MCF 10A (cell line): ENCODE data around the gene ARHGAP28. TPM values are rescaled to one million over a fixed set of nuclear protein-coding genes. Genes with fewer than 3 reads are reported as not detected.

Source experiments
- BruUV-seq: library from RNA; stranded (reverse); fragments of 400-500 nt; replicated peaks from 2 replicates; lab custom pipeline; 2021; lab: Mats Ljungman, UMichigan
- CTCF ChIA-PET: fragments of 300-600 bp; sonication (Branson Sonifier 250); formaldehyde crosslinking; extraction: SDS; loops from one replicate; lab custom pipeline; 2021; ENCODE audit warnings: antibody characterized with exemption, inconsistent platforms; lab: Yijun Ruan, JAX
- POLR2A ChIA-PET: fragments of 300-600, 350-650 bp; sonication (Branson Sonifier 250); formaldehyde crosslinking; extraction: SDS; loops from one replicate; lab custom pipeline; 2020; ENCODE audit warnings: antibody characterized with exemption, inconsistent platforms; lab: Yijun Ruan, JAX
- DNase-seq: peaks from one replicate; pipeline ENCODE4 v3.0.0-alpha.2; 2018; ENCODE audit not compliant: unreplicated experiment
- H3K27ac Mint-ChIP-seq: one replicate; pipeline ENCODE4 v1.8.0; 2022; ENCODE audit warnings: mild to moderate bottlenecking, low read depth, mixed read lengths; ENCODE audit not compliant: unreplicated experiment
- H3K27me3 Mint-ChIP-seq: one replicate; pipeline ENCODE4 v1.8.0; 2022; ENCODE audit warnings: mixed read lengths; ENCODE audit not compliant: insufficient read depth, unreplicated experiment
- H3K36me3 Mint-ChIP-seq: one replicate; pipeline ENCODE4 v1.8.0; 2022; ENCODE audit warnings: mild to moderate bottlenecking, moderate library complexity, mixed read lengths; ENCODE audit not compliant: insufficient read depth, unreplicated experiment
- H3K4me1 Mint-ChIP-seq: one replicate; pipeline ENCODE4 v1.8.0; 2022; ENCODE audit warnings: mixed read lengths; ENCODE audit not compliant: insufficient read depth, unreplicated experiment
- H3K4me3 Mint-ChIP-seq: one replicate; pipeline ENCODE4 v1.8.0; 2022; ENCODE audit warnings: mild to moderate bottlenecking, moderate library complexity, mixed read lengths; ENCODE audit not compliant: unreplicated experiment
- H3K9me3 Mint-ChIP-seq: one replicate; pipeline ENCODE4 v1.8.0; 2022; ENCODE audit warnings: mixed read lengths; ENCODE audit not compliant: unreplicated experiment
- CTCF ChIP-seq: fragments of 200-600 bp; IDR thresholded peaks from one replicate; pipeline ENCODE4 v1.8.0; 2022; ENCODE audit warnings: antibody characterized with exemption, mild to moderate bottlenecking; ENCODE audit not compliant: unreplicated experiment
- intact Hi-C: fragments of 100-400 bp; cut with micrococcal nuclease; formaldehyde crosslinking; loops from 2 replicates; pipeline ENCODE4 v1.14.1; 2022
- total RNA-seq: library from RNA; stranded (reverse); gene quantifications from 2 replicates; pipeline ENCODE4 v1.2.3, GENCODE V29; 2022

Gene ARHGAP28
- total RNA-seq, 1 experiment from 2014 or later: 3.0 TPM

GRCh38 chr18:6728331-6728730 lies 1.2 kb upstream of the ARHGAP28 start:
- DNase-seq: no peak
- H3K9me3 Mint-ChIP-seq: no peaks in the 10 kb centered on the region
- intact Hi-C loops: no loop called here
- H3K4me1 Mint-ChIP-seq: peaks cover 19% of the 10 kb centered on the region
- ChIA-PET POLR2A (interaction anchor here (1.4 kb wide), 1 partner anchor 181 kb away, joined by 4 read pairs; no protein-coding TSS in a partner anchor), CTCF (interaction anchor here (0.6 to 1.0 kb wide), 2 partner anchors 10 to 124 kb away, joined by 3 to 4 read pairs; no protein-coding TSS in a partner anchor)
- H3K36me3 Mint-ChIP-seq: peaks cover 5% of the 10 kb centered on the region
- no peak for TF ChIP-seq CTCF
- no peaks in the 10 kb centered on the region for H3K27me3 Mint-ChIP-seq
- no TSS peak for BruUV-seq
- H3K27ac Mint-ChIP-seq: peak overlapping the region; percentile 80
- no peak overlapping the region for H3K4me3 Mint-ChIP-seq

- Mint-ChIP-seq H3K9me3 (no peaks in the 10 kb centered on the region), H3K27me3 (no peaks in the 10 kb centered on the region), H3K27ac (peak overlapping the region; percentile 80), H3K4me1 (peaks cover 19% of the 10 kb centered on the region), H3K36me3 (peaks cover 5% of the 10 kb centered on the region), H3K4me3 (peak overlapping the region; percentile 93)
- POLR2A ChIA-PET: interaction anchor here (1.4 to 3.0 kb wide), 2 partner anchors 12 to 182 kb away, joined by 4 to 18 read pairs; no protein-coding TSS in a partner anchor
- no peak for DNase-seq
- BruUV-seq: no TSS peak
- no peak for TF ChIP-seq CTCF
- CTCF ChIA-PET: interaction anchor here (0.9 to 1.0 kb wide), 2 partner anchors 10 to 161 kb away, joined by 3 to 4 read pairs; no protein-coding TSS in a partner anchor
- intact Hi-C loops: no loop called here
Observed at GRCh38 chr18:6728809-6729246, 688 bp upstream of the ARHGAP28 start.

GRCh38 chr18:6730416-6731221 lies 1.1 kb downstream of the ARHGAP28 start:
- Mint-ChIP-seq H3K4me3 (peak overlapping the region; percentile 93), H3K4me1 (peaks cover 19% of the 10 kb centered on the region), H3K9me3 (no peaks in the 10 kb centered on the region), H3K36me3 (peaks cover 5% of the 10 kb centered on the region), H3K27ac (no peak overlapping the region), H3K27me3 (no peaks in the 10 kb centered on the region)
- ChIA-PET CTCF (interaction anchor here (1.5 kb wide), 1 partner anchor 11 kb away, joined by 3 read pairs; no protein-coding TSS in a partner anchor), POLR2A (interaction anchor here (0.6 to 3.0 kb wide), 4 partner anchors 11 to 1197 kb away, joined by 3 to 18 read pairs (median 4); no protein-coding TSS in a partner anchor)
- intact Hi-C loops: loop anchor here (5.0 to 10.0 kb wide), 3 partner anchors 157 to 866 kb away; no protein-coding TSS in a partner anchor
- TSS peak; percentile 42 for BruUV-seq
- TF ChIP-seq CTCF: no peak
- no peak for DNase-seq

DNA sequence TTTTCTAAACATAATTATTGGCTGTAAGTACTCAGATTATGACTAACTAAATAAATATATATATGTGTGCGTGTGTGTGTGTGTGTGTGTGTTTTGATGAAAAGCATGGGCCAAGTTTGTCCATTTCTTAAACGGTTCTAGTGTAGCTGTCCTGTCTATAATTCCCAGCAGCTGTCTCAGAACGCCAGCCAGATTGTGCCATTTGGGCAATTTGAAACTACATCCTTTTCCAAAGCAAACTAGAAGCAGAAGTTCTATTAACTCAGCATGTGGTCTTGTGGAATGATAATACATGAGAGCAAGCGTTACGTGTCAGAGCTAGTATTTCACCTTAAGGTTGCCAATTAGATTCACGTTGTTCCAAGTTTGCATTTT lies 1.7 kb downstream of the ARHGAP28 start:
- ChIA-PET POLR2A (interaction anchor here (0.6 to 3.0 kb wide), 2 partner anchors 10 to 42 kb away, joined by 3 to 18 read pairs; no protein-coding TSS in a partner anchor), CTCF (interaction anchor here (0.6 to 1.7 kb wide), 5 partner anchors 11 to 846 kb away, joined by 3 to 7 read pairs (median 3); no protein-coding TSS in a partner anchor)
- Mint-ChIP-seq H3K9me3 (no peaks in the 10 kb centered on the region), H3K4me3 (peak overlapping the region; percentile 93), H3K27ac (no peak overlapping the region), H3K4me1 (peaks cover 19% of the 10 kb centered on the region), H3K27me3 (no peaks in the 10 kb centered on the region), H3K36me3 (peaks cover 5% of the 10 kb centered on the region)
- BruUV-seq: no TSS peak
- no peak for TF ChIP-seq CTCF
- intact Hi-C loops: loop anchor here (5.0 to 10.0 kb wide), 3 partner anchors 156 to 866 kb away; no protein-coding TSS in a partner anchor
- peak; percentile 79 for DNase-seq
